ENCODE data around the gene TRIM39. TPM values are rescaled to one million over a fixed set of nuclear protein-coding genes. Genes with fewer than 3 reads are reported as not detected.

Gene TRIM39
- total RNA-seq, 1 experiment from 2014 or later = 24.9 TPM

DNA sequence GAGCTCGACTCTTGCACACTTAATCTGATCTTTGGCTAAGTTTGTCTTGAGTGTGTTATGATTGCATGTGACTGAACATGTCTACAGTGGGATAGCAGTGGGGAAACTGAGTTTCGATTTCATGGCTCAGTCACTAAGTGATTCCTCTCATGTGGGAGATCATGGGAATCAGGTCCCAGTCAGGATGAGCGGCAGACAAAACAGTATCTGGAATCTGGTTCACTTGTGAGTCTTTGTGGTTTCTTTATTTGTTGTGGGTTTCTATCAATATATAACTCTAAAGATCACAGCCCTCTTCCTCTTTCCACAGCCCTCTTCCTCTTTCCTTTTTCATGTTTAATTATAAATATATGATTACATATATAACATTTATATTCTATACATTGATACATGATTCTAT lies 22.2 kb downstream of the TRIM39 start (continued):
- TF ChIP-seq, protein P1, sequence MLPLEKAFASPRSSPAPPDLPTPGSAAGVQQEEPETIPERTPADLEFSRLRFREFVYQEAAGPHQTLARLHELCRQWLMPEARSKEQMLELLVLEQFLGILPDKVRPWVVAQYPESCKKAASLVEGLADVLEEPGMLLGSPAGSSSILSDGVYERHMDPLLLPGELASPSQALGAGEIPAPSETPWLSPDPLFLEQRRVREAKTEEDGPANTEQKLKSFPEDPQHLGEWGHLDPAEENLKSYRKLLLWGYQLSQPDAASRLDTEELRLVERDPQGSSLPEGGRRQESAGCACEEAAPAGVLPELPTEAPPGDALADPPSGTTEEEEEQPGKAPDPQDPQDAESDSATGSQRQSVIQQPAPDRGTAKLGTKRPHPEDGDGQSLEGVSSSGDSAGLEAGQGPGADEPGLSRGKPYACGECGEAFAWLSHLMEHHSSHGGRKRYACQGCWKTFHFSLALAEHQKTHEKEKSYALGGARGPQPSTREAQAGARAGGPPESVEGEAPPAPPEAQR (CRISPR knock-in tag; IDR thresholded peaks at IDR 0.05) = no peak
- TF ChIP-seq, protein P2, sequence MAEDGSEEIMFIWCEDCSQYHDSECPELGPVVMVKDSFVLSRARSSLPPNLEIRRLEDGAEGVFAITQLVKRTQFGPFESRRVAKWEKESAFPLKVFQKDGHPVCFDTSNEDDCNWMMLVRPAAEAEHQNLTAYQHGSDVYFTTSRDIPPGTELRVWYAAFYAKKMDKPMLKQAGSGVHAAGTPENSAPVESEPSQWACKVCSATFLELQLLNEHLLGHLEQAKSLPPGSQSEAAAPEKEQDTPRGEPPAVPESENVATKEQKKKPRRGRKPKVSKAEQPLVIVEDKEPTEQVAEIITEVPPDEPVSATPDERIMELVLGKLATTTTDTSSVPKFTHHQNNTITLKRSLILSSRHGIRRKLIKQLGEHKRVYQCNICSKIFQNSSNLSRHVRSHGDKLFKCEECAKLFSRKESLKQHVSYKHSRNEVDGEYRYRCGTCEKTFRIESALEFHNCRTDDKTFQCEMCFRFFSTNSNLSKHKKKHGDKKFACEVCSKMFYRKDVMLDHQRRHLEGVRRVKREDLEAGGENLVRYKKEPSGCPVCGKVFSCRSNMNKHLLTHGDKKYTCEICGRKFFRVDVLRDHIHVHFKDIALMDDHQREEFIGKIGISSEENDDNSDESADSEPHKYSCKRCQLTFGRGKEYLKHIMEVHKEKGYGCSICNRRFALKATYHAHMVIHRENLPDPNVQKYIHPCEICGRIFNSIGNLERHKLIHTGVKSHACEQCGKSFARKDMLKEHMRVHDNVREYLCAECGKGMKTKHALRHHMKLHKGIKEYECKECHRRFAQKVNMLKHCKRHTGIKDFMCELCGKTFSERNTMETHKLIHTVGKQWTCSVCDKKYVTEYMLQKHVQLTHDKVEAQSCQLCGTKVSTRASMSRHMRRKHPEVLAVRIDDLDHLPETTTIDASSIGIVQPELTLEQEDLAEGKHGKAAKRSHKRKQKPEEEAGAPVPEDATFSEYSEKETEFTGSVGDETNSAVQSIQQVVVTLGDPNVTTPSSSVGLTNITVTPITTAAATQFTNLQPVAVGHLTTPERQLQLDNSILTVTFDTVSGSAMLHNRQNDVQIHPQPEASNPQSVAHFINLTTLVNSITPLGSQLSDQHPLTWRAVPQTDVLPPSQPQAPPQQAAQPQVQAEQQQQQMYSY (CRISPR knock-in tag; IDR thresholded peaks at IDR 0.05) = no peak
- no peak for TF ChIP-seq TEAD1 (CRISPR knock-in tag; IDR thresholded peaks at IDR 0.05)
- TF ChIP-seq, protein P3, sequence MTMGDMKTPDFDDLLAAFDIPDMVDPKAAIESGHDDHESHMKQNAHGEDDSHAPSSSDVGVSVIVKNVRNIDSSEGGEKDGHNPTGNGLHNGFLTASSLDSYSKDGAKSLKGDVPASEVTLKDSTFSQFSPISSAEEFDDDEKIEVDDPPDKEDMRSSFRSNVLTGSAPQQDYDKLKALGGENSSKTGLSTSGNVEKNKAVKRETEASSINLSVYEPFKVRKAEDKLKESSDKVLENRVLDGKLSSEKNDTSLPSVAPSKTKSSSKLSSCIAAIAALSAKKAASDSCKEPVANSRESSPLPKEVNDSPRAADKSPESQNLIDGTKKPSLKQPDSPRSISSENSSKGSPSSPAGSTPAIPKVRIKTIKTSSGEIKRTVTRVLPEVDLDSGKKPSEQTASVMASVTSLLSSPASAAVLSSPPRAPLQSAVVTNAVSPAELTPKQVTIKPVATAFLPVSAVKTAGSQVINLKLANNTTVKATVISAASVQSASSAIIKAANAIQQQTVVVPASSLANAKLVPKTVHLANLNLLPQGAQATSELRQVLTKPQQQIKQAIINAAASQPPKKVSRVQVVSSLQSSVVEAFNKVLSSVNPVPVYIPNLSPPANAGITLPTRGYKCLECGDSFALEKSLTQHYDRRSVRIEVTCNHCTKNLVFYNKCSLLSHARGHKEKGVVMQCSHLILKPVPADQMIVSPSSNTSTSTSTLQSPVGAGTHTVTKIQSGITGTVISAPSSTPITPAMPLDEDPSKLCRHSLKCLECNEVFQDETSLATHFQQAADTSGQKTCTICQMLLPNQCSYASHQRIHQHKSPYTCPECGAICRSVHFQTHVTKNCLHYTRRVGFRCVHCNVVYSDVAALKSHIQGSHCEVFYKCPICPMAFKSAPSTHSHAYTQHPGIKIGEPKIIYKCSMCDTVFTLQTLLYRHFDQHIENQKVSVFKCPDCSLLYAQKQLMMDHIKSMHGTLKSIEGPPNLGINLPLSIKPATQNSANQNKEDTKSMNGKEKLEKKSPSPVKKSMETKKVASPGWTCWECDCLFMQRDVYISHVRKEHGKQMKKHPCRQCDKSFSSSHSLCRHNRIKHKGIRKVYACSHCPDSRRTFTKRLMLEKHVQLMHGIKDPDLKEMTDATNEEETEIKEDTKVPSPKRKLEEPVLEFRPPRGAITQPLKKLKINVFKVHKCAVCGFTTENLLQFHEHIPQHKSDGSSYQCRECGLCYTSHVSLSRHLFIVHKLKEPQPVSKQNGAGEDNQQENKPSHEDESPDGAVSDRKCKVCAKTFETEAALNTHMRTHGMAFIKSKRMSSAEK (CRISPR knock-in tag; IDR thresholded peaks at IDR 0.05; ENCODE audit: borderline replicate concordance) = no peak
- TF ChIP-seq, protein P4, sequence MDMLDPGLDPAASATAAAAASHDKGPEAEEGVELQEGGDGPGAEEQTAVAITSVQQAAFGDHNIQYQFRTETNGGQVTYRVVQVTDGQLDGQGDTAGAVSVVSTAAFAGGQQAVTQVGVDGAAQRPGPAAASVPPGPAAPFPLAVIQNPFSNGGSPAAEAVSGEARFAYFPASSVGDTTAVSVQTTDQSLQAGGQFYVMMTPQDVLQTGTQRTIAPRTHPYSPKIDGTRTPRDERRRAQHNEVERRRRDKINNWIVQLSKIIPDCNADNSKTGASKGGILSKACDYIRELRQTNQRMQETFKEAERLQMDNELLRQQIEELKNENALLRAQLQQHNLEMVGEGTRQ (CRISPR knock-in tag; IDR thresholded peaks at IDR 0.05) = no peak

DNA sequence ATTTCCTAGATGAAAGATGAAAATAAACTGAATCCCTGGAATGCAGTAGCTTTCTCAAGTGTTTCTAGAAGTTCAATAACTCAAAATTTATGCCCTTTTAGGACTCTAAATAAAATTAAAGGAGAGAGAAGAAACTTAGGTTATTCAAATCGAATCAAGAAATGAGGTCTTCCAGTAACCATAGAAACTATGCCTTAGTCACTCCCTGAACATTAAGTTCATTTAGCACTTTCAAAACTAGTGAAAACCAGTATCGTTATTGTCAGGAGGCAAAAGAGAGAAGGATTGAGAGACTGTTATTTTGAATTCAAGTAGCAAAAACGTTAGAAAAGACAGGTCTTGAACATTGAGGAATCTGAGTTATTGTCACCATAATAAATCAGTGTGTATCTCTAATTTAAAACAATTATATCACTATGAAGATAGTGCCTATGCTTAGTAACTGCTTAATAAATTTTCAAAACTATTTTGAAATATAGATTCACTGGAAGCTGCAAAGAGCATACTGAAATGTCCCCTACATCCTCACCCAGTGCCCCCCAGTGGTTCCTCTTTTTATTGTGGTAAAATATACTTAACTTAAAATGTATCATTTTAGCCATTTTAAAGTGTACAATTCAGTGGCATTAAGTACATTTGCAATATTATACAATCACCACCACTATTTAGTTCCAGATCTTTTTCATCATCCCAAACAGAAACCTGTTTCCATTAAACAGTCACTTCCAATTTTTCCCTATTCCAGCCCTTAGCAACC lies 22.9 kb downstream of the TRIM39 start:
- CTCF ChIA-PET = interaction anchor here (1.0 to 1.1 kb wide), 2 partner anchors 8 to 111 kb away, joined by 3 to 5 read pairs; no protein-coding TSS in a partner anchor
- H3K27me3 Mint-ChIP-seq (ENCODE audit: low read depth) = peaks cover 23% of the 10 kb centered on the region
- no peak for ATAC-seq
- POLR2A ChIA-PET = no interaction called here
- no peak overlapping the region for H3K4me3 Mint-ChIP-seq
- peaks cover 16% of the 10 kb centered on the region for H3K36me3 Mint-ChIP-seq
- H3K9me3 Mint-ChIP-seq = no peaks in the 10 kb centered on the region
- H3K4me1 Mint-ChIP-seq = peaks cover 9% of the 10 kb centered on the region
- TF ChIP-seq GTF2I (CRISPR knock-in tag; conservative IDR thresholded peaks at IDR 0.05) (no peak), TEAD1 (CRISPR knock-in tag; IDR thresholded peaks at IDR 0.05) (no peak), CBFB (CRISPR knock-in tag; IDR thresholded peaks at IDR 0.05; ENCODE audit: low read depth) (no peak), CREB1 (CRISPR knock-in tag; IDR thresholded peaks at IDR 0.05) (no peak), ZNF416 (CRISPR knock-in tag; IDR thresholded peaks at IDR 0.05) (no peak), FOXP1 (CRISPR knock-in tag; IDR thresholded peaks at IDR 0.05; ENCODE audit: borderline replicate concordance) (no peak)
- TF ChIP-seq, protein P5, sequence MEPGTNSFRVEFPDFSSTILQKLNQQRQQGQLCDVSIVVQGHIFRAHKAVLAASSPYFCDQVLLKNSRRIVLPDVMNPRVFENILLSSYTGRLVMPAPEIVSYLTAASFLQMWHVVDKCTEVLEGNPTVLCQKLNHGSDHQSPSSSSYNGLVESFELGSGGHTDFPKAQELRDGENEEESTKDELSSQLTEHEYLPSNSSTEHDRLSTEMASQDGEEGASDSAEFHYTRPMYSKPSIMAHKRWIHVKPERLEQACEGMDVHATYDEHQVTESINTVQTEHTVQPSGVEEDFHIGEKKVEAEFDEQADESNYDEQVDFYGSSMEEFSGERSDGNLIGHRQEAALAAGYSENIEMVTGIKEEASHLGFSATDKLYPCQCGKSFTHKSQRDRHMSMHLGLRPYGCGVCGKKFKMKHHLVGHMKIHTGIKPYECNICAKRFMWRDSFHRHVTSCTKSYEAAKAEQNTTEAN (CRISPR knock-in tag; IDR thresholded peaks at IDR 0.05) = no peak
- TF ChIP-seq, protein P6, sequence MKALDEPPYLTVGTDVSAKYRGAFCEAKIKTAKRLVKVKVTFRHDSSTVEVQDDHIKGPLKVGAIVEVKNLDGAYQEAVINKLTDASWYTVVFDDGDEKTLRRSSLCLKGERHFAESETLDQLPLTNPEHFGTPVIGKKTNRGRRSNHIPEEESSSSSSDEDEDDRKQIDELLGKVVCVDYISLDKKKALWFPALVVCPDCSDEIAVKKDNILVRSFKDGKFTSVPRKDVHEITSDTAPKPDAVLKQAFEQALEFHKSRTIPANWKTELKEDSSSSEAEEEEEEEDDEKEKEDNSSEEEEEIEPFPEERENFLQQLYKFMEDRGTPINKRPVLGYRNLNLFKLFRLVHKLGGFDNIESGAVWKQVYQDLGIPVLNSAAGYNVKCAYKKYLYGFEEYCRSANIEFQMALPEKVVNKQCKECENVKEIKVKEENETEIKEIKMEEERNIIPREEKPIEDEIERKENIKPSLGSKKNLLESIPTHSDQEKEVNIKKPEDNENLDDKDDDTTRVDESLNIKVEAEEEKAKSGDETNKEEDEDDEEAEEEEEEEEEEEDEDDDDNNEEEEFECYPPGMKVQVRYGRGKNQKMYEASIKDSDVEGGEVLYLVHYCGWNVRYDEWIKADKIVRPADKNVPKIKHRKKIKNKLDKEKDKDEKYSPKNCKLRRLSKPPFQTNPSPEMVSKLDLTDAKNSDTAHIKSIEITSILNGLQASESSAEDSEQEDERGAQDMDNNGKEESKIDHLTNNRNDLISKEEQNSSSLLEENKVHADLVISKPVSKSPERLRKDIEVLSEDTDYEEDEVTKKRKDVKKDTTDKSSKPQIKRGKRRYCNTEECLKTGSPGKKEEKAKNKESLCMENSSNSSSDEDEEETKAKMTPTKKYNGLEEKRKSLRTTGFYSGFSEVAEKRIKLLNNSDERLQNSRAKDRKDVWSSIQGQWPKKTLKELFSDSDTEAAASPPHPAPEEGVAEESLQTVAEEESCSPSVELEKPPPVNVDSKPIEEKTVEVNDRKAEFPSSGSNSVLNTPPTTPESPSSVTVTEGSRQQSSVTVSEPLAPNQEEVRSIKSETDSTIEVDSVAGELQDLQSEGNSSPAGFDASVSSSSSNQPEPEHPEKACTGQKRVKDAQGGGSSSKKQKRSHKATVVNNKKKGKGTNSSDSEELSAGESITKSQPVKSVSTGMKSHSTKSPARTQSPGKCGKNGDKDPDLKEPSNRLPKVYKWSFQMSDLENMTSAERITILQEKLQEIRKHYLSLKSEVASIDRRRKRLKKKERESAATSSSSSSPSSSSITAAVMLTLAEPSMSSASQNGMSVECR (CRISPR knock-in tag; IDR thresholded peaks at IDR 0.05; ENCODE audit: borderline replicate concordance) = no peak
- TF ChIP-seq, protein P7, sequence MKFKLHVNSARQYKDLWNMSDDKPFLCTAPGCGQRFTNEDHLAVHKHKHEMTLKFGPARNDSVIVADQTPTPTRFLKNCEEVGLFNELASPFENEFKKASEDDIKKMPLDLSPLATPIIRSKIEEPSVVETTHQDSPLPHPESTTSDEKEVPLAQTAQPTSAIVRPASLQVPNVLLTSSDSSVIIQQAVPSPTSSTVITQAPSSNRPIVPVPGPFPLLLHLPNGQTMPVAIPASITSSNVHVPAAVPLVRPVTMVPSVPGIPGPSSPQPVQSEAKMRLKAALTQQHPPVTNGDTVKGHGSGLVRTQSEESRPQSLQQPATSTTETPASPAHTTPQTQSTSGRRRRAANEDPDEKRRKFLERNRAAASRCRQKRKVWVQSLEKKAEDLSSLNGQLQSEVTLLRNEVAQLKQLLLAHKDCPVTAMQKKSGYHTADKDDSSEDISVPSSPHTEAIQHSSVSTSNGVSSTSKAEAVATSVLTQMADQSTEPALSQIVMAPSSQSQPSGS (CRISPR knock-in tag; IDR thresholded peaks at IDR 0.05; ENCODE audit: borderline replicate concordance, low read depth) = no peak
- DNase-seq (ENCODE audit: low spot score) = no peak
- H3K27ac Mint-ChIP-seq = no peak overlapping the region
